GM04503 (cell line): ENCODE data around the gene PELI1.

Experiments
- DNase-seq: peaks from one replicate; pipeline ENCODE4 v3.0.0-alpha.2; 2012; ENCODE audit warnings: low read depth

The PELI1 gene, protein sequence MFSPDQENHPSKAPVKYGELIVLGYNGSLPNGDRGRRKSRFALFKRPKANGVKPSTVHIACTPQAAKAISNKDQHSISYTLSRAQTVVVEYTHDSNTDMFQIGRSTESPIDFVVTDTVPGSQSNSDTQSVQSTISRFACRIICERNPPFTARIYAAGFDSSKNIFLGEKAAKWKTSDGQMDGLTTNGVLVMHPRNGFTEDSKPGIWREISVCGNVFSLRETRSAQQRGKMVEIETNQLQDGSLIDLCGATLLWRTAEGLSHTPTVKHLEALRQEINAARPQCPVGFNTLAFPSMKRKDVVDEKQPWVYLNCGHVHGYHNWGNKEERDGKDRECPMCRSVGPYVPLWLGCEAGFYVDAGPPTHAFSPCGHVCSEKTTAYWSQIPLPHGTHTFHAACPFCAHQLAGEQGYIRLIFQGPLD

DNA sequence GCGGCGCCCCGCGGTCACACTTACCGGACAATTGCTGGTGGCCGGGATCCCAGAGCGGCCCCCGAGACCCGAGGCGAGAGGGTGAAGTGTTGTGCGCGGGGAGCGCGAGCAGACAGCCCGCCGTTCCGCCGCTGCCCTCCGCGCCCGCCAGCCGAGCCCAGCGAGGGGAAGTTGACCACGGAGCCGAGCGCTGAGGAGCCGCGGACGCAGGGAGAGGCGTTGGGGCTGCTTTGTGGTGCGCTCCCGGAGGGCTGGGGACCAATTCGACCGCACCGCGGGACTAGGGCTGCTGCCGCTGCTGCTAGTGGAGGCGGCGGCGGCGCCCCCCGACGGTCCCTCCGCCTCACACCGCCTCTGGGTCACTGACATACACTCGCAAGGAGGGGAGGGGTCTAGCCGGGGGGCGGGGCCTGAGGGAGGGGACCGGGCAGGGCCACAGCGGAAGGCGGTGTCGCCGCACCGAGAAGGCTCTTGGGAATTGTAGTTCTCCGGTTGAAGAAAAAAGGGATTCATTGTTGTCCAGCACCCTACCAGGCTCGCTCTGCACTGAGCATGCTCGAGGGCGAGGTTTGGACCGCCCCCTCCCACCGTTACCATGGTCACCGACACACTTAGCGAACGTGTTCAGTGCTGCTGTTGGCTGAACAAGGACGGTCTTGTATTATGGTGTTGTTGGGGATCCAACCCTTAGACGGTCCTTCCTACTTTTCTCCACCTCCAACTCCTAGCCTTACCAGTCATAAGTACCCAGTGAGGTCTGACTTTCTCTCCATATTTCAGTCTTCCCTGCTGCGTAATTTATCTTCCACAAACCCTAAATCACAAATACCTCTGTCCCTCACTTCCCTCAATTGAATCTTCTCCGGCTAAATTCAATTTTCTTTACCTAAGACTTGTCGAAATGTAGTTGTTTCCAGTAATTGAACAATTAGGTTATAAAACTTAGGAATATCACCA lies at the start of gene PELI1:
TSS of gene PELI1 (minus strand) at position 364 of the 957 bp plus-strand sequence. CDS start 36,110 bp downstream, outside the sequence.
- peak; percentile 51 for DNase-seq

DNA sequence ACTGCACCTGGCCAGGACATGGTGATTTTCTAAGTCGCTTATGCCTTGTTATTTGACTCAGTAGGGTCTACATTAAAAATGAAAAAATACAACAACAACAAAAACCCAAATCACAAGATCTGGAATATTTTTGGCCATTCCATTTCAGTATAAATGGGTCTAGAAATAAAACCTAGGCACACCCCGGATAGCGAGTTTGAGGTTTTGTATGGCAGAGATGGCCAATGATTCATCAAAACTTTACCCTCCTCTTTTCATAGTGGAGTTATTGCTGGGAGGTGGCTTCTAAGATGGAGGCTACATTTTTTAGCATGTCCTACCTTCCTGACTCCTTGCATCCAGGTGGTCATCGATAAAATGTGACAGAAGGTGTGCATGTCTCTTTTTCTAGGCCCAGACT lies 49.3 kb upstream of the PELI1 start:
- DNase-seq, result no peak

DNA sequence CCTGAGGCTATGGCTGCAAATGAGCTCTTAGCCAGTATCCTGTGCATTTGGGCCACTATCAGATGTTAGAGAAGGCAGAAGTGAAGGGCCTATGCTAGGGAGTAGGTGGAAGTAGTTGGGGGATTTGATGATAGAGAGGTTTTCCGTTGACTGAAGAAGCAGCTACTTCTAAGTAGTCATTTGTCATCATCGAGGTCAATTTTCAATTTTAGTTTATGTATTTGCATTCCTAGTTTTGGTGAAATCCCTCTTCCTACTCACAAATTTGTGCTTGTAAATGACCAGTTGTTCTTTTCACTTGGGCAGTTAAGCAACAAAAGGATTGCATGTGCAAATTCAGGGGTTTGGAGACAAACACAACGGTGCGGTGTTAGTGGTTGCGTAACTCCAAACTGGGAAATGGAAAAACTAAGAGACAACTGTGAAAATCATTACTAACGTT lies 48.5 kb upstream of the PELI1 start:
- DNase-seq, result no peak

DNA sequence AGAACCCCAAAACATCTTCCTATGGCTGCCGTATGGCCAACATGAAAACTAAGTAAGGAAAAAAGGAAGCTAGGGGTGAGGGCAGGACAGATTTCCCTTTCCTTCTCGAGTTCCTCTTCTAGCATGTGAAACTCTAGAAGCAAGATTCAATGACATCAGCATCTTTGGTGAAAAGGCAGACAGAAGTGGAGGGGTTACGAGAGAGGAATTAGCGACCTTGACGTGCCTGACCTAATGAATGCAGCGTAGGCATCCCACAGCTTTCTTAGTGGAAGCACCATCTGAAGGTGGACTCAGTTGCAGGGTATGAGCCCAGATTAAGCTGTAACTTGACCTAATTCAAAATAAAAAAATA lies 47.9 kb upstream of the PELI1 start:
- no peak for DNase-seq

DNA sequence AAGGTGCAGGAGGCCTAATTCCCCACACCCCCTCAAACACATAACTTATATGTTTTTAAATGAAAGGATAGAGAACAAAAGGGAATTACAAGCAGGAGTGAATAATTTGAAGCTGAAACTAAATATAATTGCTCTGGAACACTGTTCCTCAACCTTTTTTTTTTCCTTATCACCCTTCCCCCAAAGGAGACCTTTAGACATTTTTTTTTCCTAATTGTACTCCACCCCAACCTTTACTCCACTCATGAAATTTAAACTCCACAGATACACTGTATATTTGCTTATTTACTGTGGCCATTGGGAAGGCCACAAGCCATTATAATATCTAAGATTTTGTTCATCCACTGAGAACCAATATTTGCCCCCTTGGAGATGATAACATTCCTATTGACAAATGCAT lies 45.4 kb upstream of the PELI1 start:
- DNase-seq, result no peak

DNA sequence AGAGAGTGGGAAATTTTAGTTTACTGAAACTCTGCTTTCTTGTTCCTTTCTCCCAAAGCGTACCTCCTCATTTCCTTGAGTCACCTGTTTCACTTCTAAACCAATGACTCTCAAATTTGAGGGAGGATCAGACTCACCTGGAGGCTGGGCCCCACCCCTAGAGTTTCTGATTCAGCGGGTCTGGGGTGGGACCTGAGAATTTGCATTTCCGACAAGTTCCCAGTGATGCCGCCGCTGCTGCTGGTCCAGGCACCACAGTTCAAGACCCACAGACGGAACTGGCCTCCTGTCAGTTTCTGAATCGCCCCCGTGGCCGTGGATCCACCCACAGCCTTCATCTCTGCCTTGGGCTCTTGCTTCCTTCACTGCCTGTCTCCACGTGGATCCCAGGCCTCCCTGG lies 44.9 kb upstream of the PELI1 start:
- no peak for DNase-seq

DNA sequence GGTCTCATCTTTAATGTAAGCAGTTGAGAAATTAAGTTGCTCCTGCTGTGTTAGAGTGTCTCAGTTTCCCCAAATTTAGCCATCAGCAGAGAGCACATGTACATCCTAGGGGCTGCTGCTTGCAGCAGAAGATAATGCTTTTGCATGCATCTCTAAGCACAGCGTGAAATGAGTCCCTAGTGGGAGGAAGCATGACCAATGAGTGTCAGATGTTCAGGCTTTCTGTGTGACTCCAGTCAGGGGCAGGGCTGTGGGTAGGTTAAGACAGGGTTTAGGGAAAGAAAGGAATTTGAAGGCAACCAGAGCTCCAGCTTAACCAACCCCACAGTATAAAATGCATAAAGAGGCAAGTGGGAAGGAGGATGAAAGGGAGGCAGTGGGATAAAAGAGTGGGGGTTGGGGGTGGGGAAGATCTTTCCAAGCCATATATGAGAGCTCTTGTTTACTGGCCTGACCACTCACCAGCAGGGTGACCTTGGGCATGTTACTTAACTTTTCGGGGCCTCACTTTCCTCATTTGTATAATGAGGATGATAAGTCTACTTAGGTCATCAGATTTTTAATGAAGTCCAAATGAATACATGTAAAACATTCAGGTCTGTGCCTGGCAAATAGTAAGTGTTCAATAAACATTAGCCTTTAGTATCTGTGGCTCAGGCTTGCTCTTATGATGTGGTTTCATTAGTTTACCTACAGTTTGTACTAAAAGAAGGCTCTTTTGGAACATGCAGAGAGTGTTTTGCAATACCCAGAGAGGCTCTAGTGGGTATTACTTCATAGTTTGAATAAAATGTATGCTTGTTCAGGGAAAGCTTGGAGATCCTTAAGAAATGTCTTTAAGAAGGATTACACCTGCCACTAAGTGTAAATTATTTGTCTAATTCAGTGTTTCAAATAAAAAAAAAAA lies 42.7 kb upstream of the PELI1 start:
- no peak for DNase-seq

DNA sequence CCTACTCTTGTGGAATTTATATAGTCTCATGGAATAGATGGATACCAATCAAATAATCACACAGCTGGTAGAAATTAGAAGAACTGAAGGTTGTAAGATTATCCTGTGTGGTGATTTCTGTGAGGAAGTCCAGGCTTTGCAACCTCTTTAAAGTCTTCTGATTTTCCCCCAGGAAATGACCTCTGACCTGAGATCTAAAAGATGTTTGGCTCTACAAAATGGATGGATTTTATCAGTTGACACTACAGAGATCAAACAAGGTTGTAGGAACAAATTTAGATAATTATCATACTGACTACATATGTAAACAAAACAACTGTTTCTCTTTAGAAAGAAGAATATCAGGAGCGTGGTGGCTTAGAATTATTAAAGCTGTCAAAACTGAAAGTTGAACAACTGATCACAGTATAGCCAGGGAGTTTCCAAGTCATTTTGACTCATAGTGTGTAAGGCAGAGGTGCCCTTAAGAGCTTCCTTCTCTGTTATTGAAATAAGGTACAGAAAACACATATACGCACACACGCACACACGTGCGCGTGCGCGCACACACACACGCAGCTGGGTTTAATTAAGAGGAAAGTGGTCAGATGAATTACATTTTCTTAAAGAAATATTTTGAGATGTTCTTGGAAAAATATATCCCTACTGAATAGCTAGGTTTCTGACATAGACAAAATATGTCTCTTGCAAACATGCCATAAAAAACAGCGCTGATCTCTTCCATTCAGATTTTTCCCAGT lies 35.5 kb upstream of the PELI1 start:
- no peak for DNase-seq

DNA sequence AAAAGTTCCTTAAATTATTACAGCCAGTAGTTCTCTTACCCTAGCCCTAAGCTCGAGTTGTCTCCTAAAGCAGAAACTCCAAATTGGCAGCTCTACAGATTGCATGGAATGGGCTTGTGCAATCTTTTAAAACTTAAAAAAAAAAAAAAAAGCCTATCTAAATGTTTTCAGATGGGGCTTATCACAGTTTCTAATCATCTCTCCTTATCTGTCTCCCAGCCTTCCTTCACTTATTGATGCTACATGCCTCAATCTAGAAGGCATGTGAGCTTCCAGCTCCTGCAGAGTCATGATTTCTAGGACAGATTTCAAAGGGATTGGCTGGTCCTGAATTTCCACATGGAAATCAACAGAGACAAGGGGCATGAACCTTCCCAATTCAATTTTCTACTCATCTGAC lies 33.1 kb upstream of the PELI1 start:
- DNase-seq, result peak; percentile 14

DNA sequence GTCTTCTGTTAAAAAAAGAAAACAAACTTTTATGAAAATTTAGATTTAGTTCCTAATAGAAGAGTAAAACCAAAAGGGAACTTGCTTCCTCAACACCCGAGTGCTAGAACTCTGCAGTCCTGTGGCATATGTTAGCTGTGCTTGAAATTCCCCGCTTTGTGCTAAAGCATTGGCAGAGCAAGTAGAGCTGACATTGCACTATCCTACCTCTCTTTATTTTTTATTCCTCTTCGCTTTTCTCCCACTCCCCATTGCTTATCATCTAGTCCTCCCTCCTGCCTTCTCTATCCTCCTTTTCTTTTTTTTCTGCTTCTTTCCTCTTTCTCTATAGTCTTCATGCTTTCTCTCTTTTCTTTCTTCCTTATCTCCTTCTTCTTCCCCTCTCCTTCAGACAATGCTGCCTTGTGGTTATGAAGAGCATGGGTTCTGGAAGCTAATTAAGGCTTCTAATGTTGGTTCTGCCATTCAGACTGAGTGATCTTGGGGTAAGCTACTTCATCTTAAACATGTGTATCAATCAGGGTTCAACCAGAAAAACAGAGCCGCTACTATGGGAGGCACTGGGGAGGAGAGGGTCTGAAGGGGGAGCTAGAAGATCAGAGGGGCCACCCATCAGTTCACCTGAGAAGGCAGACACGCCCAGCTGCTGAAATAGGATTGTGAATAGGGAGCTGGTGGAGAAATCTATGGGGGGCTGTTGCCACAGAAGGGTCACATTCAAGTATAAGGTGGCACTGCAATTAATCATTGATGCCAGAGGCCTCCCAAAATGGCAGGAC lies 31.4 kb upstream of the PELI1 start:
- no peak for DNase-seq

DNA sequence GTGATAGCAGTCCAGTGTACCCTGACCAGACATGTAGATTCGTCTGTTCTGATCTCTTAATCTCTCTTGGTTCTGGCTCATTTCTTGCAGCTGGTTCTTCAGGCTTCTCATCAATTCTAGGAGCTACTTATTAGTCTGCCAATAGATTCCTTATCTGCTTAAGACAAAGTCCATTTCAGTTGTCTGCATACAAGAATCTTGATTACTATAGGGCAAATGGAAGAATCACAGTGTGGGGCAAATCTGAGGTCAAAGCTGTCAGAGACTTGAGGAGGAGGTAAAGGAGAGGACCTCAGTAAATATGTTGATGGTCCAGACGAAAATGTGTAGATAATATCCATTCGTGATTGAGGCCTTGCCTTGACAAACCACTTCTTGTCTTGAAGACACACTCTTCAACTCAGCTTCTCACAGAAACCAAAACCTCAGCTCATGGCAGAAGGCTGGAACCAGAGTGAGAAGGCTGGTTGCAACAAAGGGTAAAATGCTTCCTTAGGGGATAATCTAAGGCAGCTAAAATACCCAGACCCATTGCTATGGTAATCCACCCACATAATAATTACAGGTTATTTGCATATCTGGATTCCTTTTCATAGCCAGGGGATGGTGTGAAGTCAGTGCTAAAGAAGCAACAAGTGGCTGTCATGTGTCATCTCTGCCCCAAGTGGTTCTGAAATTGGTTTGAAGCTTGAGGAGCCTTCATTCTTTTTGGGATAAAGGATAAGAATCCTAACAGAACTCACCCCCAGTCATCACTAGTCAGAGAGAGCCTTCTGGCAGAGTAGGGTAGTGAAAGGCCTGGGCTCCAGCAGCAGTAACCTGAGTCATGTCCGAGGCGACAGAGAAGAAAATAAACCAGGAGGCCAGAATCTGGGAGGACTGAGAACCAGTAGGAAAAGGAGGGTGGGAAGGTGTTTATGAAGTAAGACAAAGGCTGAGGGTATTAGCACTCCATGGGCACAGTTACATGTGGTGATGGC lies 29.2 kb upstream of the PELI1 start:
- no peak for DNase-seq

DNA sequence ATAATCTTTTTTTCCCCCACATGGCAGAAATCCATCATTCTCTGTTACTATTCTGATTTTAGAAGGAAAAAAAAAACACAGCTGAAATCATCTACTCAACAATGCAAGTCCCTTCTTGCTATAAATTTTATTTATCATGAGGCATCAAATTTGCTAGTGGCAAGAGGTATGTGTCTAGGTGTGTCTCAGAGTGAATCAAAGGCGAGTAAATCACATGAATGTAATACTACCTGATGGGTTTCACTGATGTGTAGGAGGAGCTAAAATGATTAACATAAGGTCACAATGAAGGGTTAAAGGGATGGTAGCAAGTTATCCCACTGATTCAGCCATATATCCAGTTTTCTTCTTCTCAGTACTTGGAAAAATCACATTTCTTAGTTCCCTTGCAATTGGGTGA lies 24.5 kb upstream of the PELI1 start:
- DNase-seq, result no peak

DNA sequence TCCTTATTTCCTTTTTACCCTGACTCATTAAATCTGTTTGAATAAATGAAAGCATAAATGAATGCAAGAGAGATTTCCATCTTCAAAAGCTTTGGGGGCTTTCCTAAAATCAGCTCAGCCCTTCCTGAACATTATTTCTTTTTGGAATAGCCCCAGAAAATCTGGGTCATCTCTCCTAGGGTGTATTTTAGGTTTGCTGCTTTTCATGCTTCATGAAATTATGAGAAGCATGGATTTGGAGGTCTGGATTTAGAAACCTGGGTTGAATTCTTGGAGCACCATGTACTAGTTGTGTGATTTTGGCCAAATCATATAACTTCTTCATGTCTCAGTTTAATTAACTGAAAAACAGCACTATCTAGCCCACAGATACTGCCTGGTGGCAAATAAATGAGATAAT lies 24.0 kb upstream of the PELI1 start:
- DNase-seq, result no peak

DNA sequence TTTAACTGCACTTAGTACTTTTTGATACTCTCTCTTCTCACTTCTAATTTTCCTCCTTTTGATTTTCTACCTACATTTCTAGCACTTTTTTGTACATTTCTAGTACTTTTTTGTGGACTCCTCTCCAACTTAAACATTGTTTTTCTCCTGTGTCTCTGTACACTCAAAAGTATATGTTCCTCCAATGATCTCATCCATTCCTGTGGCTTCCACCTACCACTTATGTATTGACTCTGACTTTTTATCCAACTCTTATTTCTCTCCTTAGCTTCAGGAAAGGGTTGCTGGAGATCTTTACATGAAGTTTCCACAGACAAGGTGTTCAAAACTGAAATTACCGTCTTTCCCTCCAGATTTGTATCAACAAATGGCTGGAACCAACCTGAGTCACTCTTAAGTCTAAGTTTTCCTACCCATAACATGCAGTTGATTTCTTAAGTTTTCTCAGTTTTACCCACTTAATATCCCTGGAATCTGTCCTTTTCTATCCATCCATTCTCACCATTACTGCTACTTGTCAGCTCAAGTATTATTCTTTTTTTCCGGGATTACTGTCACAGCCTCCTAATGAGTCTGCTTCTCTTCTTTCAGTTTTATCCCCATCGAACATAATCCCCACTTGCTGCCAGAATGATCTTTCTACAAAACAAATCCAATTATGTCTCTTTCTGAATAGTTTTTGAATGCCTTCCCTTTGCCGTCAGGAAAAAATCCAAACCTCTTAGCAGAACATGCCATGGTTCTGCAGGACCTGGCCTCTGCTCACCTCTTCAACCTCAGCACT lies 22.6 kb upstream of the PELI1 start:
- DNase-seq, result no peak

DNA sequence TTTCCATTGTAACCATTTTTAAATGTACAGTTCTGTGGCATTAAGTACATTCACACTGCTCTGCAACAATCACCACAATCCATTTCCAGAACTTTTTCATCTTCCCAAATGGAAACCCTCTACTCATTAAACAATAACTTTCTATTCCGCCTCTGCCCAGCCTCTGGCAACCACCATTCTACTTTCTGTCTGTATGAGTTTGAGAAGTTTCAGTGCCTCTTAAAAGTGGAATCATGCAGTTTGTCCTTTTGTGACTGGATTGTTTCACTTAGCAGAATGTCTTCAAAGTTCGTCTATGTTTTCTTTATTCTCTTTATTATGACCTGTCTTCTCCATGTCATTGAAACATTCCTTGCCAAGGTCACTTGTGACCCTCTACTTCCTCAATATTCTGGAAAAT lies 22.0 kb upstream of the PELI1 start:
- DNase-seq, result no peak

DNA sequence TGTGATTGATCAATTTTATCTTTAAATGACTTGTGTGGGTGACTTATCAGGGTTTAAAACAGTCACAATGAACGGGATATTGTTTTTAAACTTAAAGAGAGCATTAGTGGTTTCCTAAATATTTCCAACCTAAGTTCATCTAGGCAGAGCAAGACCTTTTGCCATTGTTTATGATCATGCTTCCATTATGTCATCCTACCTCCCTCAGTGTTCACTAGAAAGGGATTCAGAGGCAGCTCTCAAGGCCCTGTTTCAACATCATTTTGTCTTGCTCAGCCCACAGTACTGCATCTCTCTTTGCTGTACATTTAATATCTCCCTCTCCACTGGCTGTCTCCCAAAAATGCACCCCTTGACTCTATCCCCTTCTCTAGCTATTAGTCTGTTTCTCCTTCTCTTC lies 21.5 kb upstream of the PELI1 start:
- no peak for DNase-seq

DNA sequence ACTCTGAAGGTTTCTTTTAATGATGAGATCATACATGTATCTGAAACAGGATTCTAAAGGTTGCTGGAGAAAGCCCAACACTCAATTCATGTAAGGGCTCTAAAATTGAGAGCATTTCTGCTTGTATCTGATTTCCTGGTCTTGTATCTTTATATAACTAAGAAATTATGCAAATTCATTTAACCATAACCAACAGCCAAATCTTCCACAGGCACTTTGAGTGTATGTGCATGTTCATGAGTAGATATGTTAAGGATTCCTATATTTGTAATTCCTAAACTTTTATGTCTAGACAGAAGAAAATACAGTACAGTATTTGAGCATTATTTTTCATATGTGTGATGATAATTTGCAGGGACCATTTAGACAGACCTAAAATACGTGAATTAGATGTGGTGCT lies 20.4 kb upstream of the PELI1 start:
- DNase-seq, result no peak

DNA sequence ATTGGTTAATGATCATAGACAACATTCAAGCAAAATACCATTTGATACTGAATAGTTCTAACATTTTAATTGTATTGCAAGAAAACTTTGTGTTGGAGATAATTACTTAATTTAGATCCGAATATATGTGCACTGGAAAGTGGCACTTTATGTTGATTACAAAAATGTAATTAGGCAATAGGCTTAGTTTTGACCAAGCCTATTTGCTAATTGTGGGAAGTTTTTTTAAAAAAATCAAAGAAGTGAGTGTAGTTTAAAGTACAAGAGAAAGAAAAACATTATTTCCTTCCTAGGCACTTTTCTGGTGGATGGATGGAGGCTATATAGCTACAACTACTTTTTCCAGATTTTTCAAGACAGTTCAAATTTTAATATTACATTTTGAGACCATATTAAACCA lies 18.3 kb upstream of the PELI1 start:
- DNase-seq, result no peak

DNA sequence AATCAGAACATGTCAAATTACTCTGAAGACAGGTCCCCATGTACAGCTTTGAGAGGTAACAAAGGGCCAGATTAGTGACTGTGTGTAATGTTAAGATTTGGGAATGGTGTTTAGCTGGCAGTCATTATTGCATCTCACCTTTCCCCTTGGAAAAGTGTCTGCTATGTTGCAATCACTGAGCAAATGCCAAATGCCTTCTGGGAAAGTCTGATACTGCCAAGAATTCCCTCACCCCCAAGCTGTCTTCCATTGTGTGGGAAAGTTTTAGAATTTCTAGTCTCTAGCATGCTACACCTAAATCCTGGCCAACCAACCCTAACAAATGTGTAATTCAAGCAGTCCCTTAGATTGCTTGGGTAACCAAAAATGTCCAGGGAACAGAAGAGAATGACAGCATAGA lies 13.6 kb upstream of the PELI1 start:
- no peak for DNase-seq
